Neural crest cell (in vitro differentiated cells): Measurements from ENCODE around the gene RNF222. TPM values are rescaled to one million over a fixed set of nuclear protein-coding genes. Genes with fewer than 3 reads are reported as not detected.

Experiments used
- DNase-seq: peaks from one replicate; pipeline ENCODE4 v3.0.0; 2021; ENCODE audit warnings: low read depth, mixed read lengths, low spot score
- H3K27ac Mint-ChIP-seq: one replicate; pipeline ENCODE4 v1.8.0; 2021; ENCODE audit warnings: mild to moderate bottlenecking, mixed read lengths; ENCODE audit not compliant: unreplicated experiment
- H3K27me3 Mint-ChIP-seq: 2 replicates; pipeline ENCODE4 v1.8.0; 2021; ENCODE audit warnings: low read depth, mild to moderate bottlenecking, mixed read lengths
- H3K36me3 Mint-ChIP-seq: 2 replicates; pipeline ENCODE4 v1.8.0; 2021; ENCODE audit warnings: low read depth, mild to moderate bottlenecking, mixed read lengths
- H3K4me1 Mint-ChIP-seq: 2 replicates; pipeline ENCODE4 v1.8.0; 2021; ENCODE audit warnings: mixed read lengths
- H3K4me3 Mint-ChIP-seq: one replicate; pipeline ENCODE4 v1.8.0; 2021; ENCODE audit warnings: mild to moderate bottlenecking, mixed read lengths
- H3K9me3 Mint-ChIP-seq: 2 replicates; pipeline ENCODE4 v1.8.0; 2021; ENCODE audit warnings: mixed read lengths
- CTCF ChIP-seq: fragments of 200-600 bp; sonication (generic); conservative IDR thresholded peaks from 2 replicates; pipeline ENCODE4 v1.5.0; 2021; ENCODE audit warnings: antibody characterized with exemption, mild to moderate bottlenecking
- total RNA-seq: library from RNA; stranded (reverse); gene quantifications from 2 replicates; pipeline ENCODE4 v1.2.1, GENCODE V29; 2021

RNF222 gene
- total RNA-seq, 1 donor from 2014 or later: not detected

GRCh38 chr17:8369944-8370343 lies 27.7 kb downstream of the RNF222 start:
- no peaks in the 10 kb centered on the region for H3K4me1 Mint-ChIP-seq
- H3K27me3 Mint-ChIP-seq: no peaks in the 10 kb centered on the region
- no peak for DNase-seq
- no peak overlapping the region for H3K27ac Mint-ChIP-seq
- TF ChIP-seq CTCF: no peak
- peaks cover 22% of the 10 kb centered on the region for H3K36me3 Mint-ChIP-seq
- H3K4me3 Mint-ChIP-seq: no peak overlapping the region
- no peaks in the 10 kb centered on the region for H3K9me3 Mint-ChIP-seq

- no peak for TF ChIP-seq CTCF
- Mint-ChIP-seq H3K9me3 (no peaks in the 10 kb centered on the region), H3K27me3 (no peaks in the 10 kb centered on the region), H3K27ac (no peak overlapping the region), H3K4me1 (no peaks in the 10 kb centered on the region), H3K36me3 (peaks cover 22% of the 10 kb centered on the region), H3K4me3 (no peak overlapping the region)
- DNase-seq: no peak
Observed at GRCh38 chr17:8368193-8368592, 29.4 kb downstream of the RNF222 start.

- no peaks in the 10 kb centered on the region for H3K27me3 Mint-ChIP-seq
- H3K27ac Mint-ChIP-seq: no peak overlapping the region
- peaks cover 21% of the 10 kb centered on the region for H3K36me3 Mint-ChIP-seq
Observed at GRCh38 chr17:8366231-8366630, 31.4 kb downstream of the RNF222 start.

GRCh38 chr17:8365143-8365542 lies 32.5 kb downstream of the RNF222 start:
- Mint-ChIP-seq H3K27ac (no peak overlapping the region), H3K9me3 (no peaks in the 10 kb centered on the region), H3K27me3 (no peaks in the 10 kb centered on the region), H3K36me3 (peaks cover 20% of the 10 kb centered on the region), H3K4me1 (peaks cover 9% of the 10 kb centered on the region), H3K4me3 (no peak overlapping the region)
- no peak for TF ChIP-seq CTCF
- no peak for DNase-seq

More at GRCh38 chr17:8366231-8366630, 31.4 kb downstream of the RNF222 start:
- Mint-ChIP-seq H3K9me3 (no peaks in the 10 kb centered on the region), H3K4me3 (no peak overlapping the region), H3K4me1 (peaks cover under 1% of the 10 kb centered on the region)
- no peak for DNase-seq
- TF ChIP-seq CTCF: no peak

GRCh38 chr17:8362651-8363332 lies 34.8 kb downstream of the RNF222 start:
- no peak overlapping the region for H3K4me3 Mint-ChIP-seq
- H3K27me3 Mint-ChIP-seq: no peaks in the 10 kb centered on the region
- H3K9me3 Mint-ChIP-seq: no peaks in the 10 kb centered on the region
- H3K27ac Mint-ChIP-seq: no peak overlapping the region
- H3K36me3 Mint-ChIP-seq: peaks cover 7% of the 10 kb centered on the region
- no peak for DNase-seq
- no peak for TF ChIP-seq CTCF
- peaks cover 24% of the 10 kb centered on the region for H3K4me1 Mint-ChIP-seq
